HG03135 (cell line): ENCODE measurements around the gene NIPBL.
"Not testable (repeated sequence)": the region's sequence is repeated elsewhere in the genome, so short reads cannot be mapped to it uniquely, and the experiment has no call there.

ENCODE experiments used
- ATAC-seq: cut with Tn5 transposase; IDR thresholded peaks from one replicate; pipeline ENCODE4 v1.9.1; 2021; ENCODE audit warnings: mild to moderate bottlenecking, moderate library complexity; ENCODE audit not compliant: unreplicated experiment

NIPBL gene

GRCh38 chr5:36944607-36945225 lies 68.1 kb downstream of the NIPBL start:
- no peak for ATAC-seq

GRCh38 chr5:36945687-36946086 lies 69.1 kb downstream of the NIPBL start:
- ATAC-seq: no peak

- no peak for ATAC-seq
These were observed 69.5 kb downstream of the NIPBL start for GRCh38 chr5:36946101-36946500.

- no peak for ATAC-seq
These were observed 71.5 kb downstream of the NIPBL start for GRCh38 chr5:36948041-36948440.

- no peak for ATAC-seq
These were observed 72.1 kb downstream of the NIPBL start for GRCh38 chr5:36948650-36949049.

GRCh38 chr5:36949593-36949992 lies 73.0 kb downstream of the NIPBL start:
- ATAC-seq: no peak

- no peak for ATAC-seq
These were observed 74.3 kb downstream of the NIPBL start for GRCh38 chr5:36950586-36951457.

GRCh38 chr5:36953043-36953442 lies 76.5 kb downstream of the NIPBL start:
- no peak for ATAC-seq

GRCh38 chr5:36957953-36958537 lies 81.5 kb downstream of the NIPBL start:
- ATAC-seq: no peak

- ATAC-seq: no peak
These were observed 82.0 kb downstream of the NIPBL start for GRCh38 chr5:36958612-36959011.

- ATAC-seq: no peak
These were observed 88.6 kb downstream of the NIPBL start for GRCh38 chr5:36965179-36965578.

GRCh38 chr5:36969700-36970395 lies 93.3 kb downstream of the NIPBL start:
- no peak for ATAC-seq

- no peak for ATAC-seq
These were observed 101.6 kb downstream of the NIPBL start for GRCh38 chr5:36978196-36978595.

- ATAC-seq: no peak
These were observed 105.6 kb downstream of the NIPBL start for GRCh38 chr5:36982146-36982545.

GRCh38 chr5:36985387-36985786 lies 108.8 kb downstream of the NIPBL start:
- ATAC-seq: no peak

GRCh38 chr5:36988396-36988795 lies 111.8 kb downstream of the NIPBL start:
- ATAC-seq: no peak

- ATAC-seq: no peak
These were observed 122.0 kb downstream of the NIPBL start for GRCh38 chr5:36998578-36998977.

- no peak for ATAC-seq
These were observed 125.7 kb downstream of the NIPBL start for GRCh38 chr5:37002176-37002751.

- ATAC-seq: no peak
These were observed 128.7 kb downstream of the NIPBL start for GRCh38 chr5:37005252-37005651.

- no peak for ATAC-seq
These were observed 129.5 kb downstream of the NIPBL start for GRCh38 chr5:37005946-37006540.

GRCh38 chr5:37013181-37013580 lies 136.6 kb downstream of the NIPBL start:
- ATAC-seq: not testable (repeated sequence)
